Activated naive CD4-positive, alpha-beta T cell treated with anti-CD3 and anti-CD28 coated beads, Interleukin-2, amount 10 ng/mL, durations not matched to agents 5 hours and 36 hours (primary cell): ENCODE measurements around the gene MTG1. TPM values are rescaled to one million over a fixed set of nuclear protein-coding genes. Genes with fewer than 3 reads are reported as not detected.

ENCODE experiments used
- microRNA-seq: library from miRNA; unstranded; fragments of <30 nt; microRNA quantifications from one replicate; pipeline ENCODE4 v1.2.0, GENCODE V29; 2022; ENCODE audit warnings: borderline microRNAs expressed, borderline replicate concordance
- total RNA-seq, 2 experiments: library from RNA; stranded (reverse); gene quantifications; one replicate each; pipeline ENCODE4 v1.2.3, GENCODE V29; 2021

Gene MTG1, protein sequence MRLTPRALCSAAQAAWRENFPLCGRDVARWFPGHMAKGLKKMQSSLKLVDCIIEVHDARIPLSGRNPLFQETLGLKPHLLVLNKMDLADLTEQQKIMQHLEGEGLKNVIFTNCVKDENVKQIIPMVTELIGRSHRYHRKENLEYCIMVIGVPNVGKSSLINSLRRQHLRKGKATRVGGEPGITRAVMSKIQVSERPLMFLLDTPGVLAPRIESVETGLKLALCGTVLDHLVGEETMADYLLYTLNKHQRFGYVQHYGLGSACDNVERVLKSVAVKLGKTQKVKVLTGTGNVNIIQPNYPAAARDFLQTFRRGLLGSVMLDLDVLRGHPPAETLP
- total RNA-seq: 10 to 100 TPM; 44.6 to 50.0 TPM

DNA sequence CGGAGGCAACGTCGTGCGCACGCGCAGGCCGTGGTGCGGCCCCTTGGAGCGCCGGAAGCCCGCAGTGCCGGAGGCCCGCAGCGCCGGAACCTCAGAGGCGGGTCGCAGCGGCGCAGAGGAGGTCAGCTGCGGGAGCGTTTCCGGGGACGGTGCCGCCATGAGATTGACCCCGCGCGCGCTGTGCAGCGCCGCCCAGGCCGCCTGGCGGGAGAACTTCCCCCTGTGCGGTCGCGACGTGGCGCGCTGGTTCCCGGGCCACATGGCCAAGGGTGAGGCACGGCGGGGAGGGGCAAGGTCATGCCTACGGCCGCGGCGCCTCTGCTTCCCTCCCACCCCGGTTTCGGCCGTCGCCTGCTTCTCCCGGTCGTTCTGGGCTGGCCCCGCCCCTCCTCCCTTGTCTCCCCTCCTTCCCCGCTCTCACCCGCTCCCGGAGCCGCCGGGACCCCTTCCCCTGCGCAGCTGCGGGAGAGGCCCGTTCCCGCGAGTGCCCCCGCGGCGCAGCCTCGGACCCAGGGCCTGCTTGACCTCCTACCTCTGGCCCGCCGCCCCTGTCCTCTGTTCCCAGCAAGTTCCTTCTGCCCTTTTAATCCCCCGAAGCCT, at the start of gene MTG1:
TSS of gene MTG1 (plus strand) at position 94 of the 600 bp plus-strand sequence. CDS start at position 158, 64 bp downstream.

DNA sequence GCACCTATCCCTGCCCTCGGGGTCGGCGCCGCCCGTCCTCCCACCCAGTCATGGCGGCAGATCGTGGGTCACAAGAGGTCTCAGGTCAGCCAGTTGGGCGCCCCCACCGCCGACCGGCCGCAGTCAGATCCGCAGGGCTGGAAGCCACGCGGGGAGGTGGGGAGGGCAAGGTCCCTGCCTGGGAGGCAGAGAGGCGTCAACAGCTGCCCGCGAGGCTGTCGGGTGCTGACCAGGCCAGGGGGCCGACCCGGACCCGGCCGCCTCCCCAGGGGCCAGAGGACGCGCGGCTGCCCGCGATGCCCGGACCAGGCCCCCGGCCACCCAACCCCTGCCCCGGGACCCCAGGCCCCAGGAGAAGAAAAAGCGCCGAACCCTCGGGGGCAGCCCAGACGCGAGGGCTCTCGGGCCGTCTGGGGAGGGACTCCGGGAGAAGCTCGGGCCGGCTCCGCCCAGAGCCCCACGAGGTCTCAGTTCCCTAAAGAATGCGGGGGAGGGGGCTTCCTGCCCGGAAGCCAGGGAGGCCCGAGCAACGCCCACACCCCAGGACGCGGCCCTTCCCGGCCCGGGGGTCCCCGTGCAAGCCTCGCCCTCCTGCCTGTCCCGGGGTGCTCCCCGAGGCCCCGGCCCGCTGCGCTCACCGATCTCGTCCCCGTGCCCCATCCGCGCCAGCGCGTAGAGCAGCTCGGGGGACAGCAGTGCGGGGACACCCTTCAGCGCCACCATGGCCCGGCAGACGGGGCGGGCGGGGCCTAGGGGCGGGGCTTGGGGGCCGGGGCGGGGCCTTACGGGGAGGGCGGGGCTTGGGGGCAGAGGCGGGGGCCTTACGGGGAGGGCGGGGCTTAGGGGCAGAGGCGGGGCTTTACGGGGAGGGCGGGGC, 36.4 kb upstream of the MTG1 start, which contains the start of gene FUOM:
TSS of gene FUOM (minus strand) at position 735 of the 877 bp plus-strand sequence. CDS start at position 723, 12 bp downstream.

DNA sequence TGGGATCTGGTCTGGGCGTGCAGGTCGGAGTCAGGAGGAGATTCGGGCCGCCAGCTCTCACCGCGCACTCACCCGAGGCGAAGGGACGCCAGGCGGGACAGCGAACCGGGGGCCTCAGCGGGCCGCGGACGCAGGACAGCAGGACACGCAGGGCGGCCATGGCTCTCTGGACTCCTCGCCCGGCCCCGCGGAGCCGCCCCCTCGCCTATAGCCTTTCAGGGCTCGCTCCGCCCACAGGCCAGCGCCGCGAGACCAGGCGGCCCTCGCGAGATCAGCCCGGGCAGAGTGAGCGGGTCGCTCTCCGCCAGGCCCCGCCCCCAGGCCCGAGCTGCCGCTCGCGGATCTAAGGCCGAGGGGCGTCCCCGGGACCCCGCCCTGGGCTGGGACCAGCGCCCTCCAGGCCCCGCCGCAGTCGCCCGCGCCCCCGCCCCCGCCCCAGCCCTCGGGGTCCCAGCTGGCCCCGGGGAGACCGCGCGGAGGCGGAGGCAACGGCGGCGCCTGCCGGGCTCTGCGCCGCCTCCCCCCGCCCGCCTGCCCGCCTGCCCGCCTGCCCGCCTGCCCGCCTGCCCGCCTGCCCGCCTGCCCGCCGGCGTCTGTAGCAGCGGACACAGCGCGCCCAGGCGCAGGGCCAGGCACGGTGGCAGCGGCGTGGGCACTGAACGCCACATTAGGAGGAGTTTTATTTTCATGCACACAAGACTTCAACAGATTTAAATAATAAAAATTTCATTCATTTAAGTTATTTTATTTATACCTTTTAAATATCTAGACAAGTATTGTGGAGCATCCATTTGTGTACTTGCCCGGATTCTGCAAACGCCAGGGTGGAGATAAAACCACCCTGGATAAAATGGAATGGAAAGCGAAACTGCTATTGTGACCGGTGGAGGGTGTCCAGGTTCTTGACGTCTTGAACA, 20.5 kb upstream of the MTG1 start, which contains the start of gene ECHS1:
TSS of gene ECHS1 (minus strand) at position 181 of the 917 bp plus-strand sequence. CDS start at position 160, 21 bp downstream.

DNA sequence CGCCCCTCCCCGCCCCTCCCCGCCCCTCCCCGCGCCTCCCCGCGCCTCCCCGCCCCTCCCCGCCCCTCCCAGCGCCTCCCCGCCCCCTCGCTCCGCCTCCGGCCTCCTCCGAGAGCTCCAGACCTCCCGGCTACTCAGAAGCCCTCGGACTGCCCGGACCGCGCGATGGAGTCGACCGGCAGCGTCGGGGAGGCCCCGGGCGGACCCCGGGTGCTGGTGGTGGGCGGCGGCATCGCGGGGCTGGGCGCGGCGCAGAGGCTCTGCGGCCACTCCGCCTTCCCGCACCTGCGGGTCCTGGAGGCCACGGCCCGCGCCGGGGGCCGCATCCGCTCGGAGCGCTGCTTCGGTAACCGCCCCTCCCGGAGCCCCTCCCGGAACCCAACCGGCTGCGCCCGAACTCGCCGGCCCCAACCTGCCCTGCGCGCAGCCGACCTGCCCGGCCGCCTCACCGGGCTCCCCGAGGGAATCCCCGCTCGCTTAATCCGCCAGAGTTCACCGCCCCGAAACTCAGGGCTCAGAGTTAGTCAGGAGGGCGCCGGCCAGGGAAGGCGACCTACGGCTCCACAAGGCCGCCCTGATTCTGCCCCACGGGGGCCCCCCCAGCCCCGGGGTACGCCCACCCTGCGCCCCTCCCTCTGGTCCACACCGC, 14.7 kb upstream of the MTG1 start, which contains the start of gene PAOX:
TSS of gene PAOX (plus strand) at position 111 of the 649 bp plus-strand sequence. CDS start at position 166, 55 bp downstream.

DNA sequence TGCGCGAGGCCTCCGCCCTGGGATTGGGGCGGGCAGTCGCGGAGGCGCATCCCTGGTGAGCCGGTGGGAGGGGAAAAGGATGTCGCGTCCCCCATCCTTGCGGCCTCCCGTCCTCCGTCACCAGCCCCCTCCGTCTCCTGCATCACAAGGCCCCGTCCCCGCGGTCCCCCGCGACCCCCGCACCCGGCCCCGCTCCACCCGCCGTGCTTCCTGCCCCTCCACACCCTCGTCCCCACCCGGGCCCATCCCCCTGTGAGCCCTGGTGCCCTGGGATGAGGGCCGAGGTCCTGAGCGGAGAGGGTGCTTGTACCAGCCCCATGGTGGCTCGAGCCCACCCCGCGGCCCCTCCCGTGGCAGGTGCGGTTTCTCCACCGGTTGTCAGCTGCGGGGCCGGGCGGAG, 30.6 kb downstream of the MTG1 start, which contains the start of gene SPRN:
TSS of gene SPRN (minus strand) at position 25 of the 400 bp plus-strand sequence. CDS start 944 bp downstream, outside the sequence.

DNA sequence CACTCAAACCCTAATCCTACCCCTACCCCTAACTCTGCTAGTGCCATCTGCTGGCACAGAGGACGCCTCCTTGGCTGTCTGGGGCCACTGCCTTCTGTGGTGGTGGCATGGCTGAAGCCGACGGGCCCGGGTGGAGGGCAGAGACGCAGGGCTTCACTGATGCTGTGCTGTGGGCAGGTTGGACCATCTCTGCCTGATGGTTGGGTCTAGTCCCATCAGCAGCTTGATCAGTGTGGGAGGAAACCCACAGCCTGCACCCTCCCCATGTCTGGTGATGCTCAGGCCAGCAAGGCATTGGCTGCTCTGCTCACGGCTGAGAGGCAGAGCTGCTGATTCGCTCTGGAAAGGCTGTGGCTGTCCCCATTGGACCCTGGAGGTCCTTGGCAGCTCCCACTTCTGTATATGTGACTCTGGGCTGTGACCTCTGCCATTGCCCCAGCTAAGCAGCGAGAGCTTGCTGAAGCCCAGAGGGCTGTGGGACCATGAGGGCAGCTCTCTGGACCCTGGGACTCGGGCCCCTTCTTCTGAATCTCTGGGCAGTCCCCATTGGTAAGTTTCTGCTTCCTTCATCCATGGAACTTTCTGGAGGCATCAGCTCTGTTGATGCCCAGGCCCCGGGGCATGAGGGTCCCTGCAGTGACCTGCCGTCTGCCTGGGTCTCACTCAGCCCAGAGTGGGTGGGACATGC, 59.7 kb downstream of the MTG1 start, which contains the start of gene SCART1:
TSS of gene SCART1 (plus strand) at position 430 of the 688 bp plus-strand sequence. CDS start at position 483, 53 bp downstream.

Small RNA genes within 50 kb of the gene (microRNA-seq; reads per million reads assigned to microRNA genes)
- gene MIR3944: 1.3 reads per million

Other genes with a start within 250 kb of the MTG1 start
- under 1 TPM; 0.26 to 0.83 TPM for gene KNDC1, start 233.9 kb upstream of the MTG1 start, total RNA-seq
- not detected for gene UTF1, start 163.9 kb upstream of the MTG1 start, total RNA-seq
- gene VENTX, start 156.3 kb upstream of the MTG1 start, total RNA-seq: not detected
- 100 to 1,000 TPM in 1 of 2 experiments, 10 to 100 TPM in 1; 91.0 to 101 TPM for gene ADAM8, start 117.3 kb upstream of the MTG1 start, total RNA-seq
- 10 to 100 TPM; 55.9 to 61.1 TPM for gene TUBGCP2, start 85.3 kb upstream of the MTG1 start, total RNA-seq
- gene ZNF511, start 85.2 kb upstream of the MTG1 start, total RNA-seq: 10 to 100 TPM; 44.5 to 48.9 TPM
- not detected for gene CALY, start 57.3 kb upstream of the MTG1 start, total RNA-seq
- not detected for gene PRAP1, start 46.8 kb upstream of the MTG1 start, total RNA-seq
- 10 to 100 TPM; 15.6 to 19.1 TPM for gene FUOM, start 36.1 kb upstream of the MTG1 start, total RNA-seq
- 10 to 100 TPM; 33.8 to 35.3 TPM for gene ECHS1, start 20.8 kb upstream of the MTG1 start, total RNA-seq
- gene PAOX, start 14.9 kb upstream of the MTG1 start, total RNA-seq: 1 to 10 TPM; 5.5 to 6.3 TPM
- gene SPRN, start 30.5 kb downstream of the MTG1 start, total RNA-seq: not detected
- gene SCART1, start 59.8 kb downstream of the MTG1 start, total RNA-seq: 1 to 10 TPM; 2.5 to 3.3 TPM
- gene CYP2E1, start 133.2 kb downstream of the MTG1 start, total RNA-seq: under 1 TPM in 1 of 2 experiments, not detected in 1; 0.30 TPM
- not detected for gene SYCE1, start 171.4 kb downstream of the MTG1 start, total RNA-seq
- not detected for gene FRG2B, start 232.6 kb downstream of the MTG1 start, total RNA-seq